Measurements from ENCODE around the gene BIN1.

The BIN1 gene

DNA sequence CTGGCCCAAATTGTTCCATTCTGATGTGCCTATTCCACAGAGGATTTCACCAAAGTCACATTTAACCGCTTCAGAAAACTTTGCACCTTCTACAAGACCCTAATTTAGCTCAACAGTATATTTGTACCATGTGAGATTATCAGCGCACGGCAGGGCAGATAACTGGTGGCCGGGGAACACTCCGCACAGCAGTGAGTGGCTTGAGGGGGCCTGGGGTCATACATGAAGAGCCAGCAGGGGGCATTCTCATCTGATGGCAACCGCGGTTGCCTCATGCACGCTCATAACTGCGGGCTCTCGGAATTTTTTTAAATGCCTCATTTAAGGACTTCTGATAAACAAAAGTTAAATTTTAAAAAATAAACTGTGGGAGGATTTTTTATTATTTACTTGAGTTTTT lies 84.1 kb downstream of the BIN1 start:
- Histone ChIP-seq H3K4me2 (ENCODE audit: low read length) (no peak overlapping the region), H4K20me1 (ENCODE audit: insufficient read depth, low read length) (no peaks in the 10 kb centered on the region), H3K4me3 (ENCODE audit: low read length) (no peak overlapping the region), H3K27ac (ENCODE audit: low read length) (no peak overlapping the region), H3K4me1 (ENCODE audit: low read length) (no peaks in the 10 kb centered on the region), H3K27me3 (ENCODE audit: low read depth, low read length) (peaks cover 14% of the 10 kb centered on the region; the same call in 1 of the 2 replicates), H3K36me3 (replicated peaks; ENCODE audit: low read depth, low read length) (no peaks in the 10 kb centered on the region), H3K9me3 (ENCODE audit: insufficient read depth, low read length) (no peaks in the 10 kb centered on the region), H3K9ac (ENCODE audit: low read length) (no peak overlapping the region), H2AFZ (ENCODE audit: low read depth, low read length) (no peak overlapping the region), H3K79me2 (ENCODE audit: low read length) (no peaks in the 10 kb centered on the region)
- no peak for TF ChIP-seq EZH2phosphoT487 (IDR thresholded peaks at IDR 0.05; ENCODE audit: low read depth)
- TF ChIP-seq, protein P1, sequence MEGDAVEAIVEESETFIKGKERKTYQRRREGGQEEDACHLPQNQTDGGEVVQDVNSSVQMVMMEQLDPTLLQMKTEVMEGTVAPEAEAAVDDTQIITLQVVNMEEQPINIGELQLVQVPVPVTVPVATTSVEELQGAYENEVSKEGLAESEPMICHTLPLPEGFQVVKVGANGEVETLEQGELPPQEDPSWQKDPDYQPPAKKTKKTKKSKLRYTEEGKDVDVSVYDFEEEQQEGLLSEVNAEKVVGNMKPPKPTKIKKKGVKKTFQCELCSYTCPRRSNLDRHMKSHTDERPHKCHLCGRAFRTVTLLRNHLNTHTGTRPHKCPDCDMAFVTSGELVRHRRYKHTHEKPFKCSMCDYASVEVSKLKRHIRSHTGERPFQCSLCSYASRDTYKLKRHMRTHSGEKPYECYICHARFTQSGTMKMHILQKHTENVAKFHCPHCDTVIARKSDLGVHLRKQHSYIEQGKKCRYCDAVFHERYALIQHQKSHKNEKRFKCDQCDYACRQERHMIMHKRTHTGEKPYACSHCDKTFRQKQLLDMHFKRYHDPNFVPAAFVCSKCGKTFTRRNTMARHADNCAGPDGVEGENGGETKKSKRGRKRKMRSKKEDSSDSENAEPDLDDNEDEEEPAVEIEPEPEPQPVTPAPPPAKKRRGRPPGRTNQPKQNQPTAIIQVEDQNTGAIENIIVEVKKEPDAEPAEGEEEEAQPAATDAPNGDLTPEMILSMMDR (IDR thresholded peaks at IDR 0.05; ENCODE audit: low read depth, low read length) = no peak

DNA sequence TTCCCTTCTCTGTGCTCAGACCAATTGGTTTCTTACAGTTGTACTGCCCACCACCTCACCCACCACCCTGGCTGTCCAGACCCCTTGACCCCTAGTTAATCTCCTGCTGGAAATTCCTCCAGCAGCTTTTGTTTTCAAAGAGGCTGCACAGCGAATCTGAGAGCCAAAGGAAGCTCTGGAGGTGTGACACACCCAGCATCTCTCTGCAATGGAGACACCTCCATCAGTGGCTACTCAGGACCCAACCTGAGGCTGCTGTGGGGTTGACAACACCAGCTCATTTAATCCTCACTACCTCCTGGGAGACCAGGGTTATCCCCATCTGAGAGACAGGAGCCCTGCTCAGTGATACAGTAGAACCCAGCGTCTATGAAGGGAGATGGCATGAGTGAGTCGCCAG lies 86.4 kb downstream of the BIN1 start:
- Histone ChIP-seq H3K4me3 (ENCODE audit: low read length) (no peak overlapping the region), H3K4me2 (ENCODE audit: low read length) (no peak overlapping the region), H3K27me3 (ENCODE audit: low read depth, low read length) (peaks cover 8% of the 10 kb centered on the region; the same call in 1 of the 2 replicates), H3K27ac (ENCODE audit: low read length) (no peak overlapping the region), H4K20me1 (ENCODE audit: insufficient read depth, low read length) (no peaks in the 10 kb centered on the region), H3K9me3 (ENCODE audit: insufficient read depth, low read length) (no peaks in the 10 kb centered on the region), H3K9ac (ENCODE audit: low read length) (no peak overlapping the region), H2AFZ (ENCODE audit: low read depth, low read length) (no peak overlapping the region), H3K4me1 (ENCODE audit: low read length) (no peaks in the 10 kb centered on the region), H3K79me2 (ENCODE audit: low read length) (no peaks in the 10 kb centered on the region), H3K36me3 (replicated peaks; ENCODE audit: low read depth, low read length) (no peaks in the 10 kb centered on the region)
- TF ChIP-seq EZH2phosphoT487 (IDR thresholded peaks at IDR 0.05; ENCODE audit: low read depth) = no peak
- TF ChIP-seq, protein P1 (IDR thresholded peaks at IDR 0.05; ENCODE audit: low read depth, low read length) = no peak

DNA sequence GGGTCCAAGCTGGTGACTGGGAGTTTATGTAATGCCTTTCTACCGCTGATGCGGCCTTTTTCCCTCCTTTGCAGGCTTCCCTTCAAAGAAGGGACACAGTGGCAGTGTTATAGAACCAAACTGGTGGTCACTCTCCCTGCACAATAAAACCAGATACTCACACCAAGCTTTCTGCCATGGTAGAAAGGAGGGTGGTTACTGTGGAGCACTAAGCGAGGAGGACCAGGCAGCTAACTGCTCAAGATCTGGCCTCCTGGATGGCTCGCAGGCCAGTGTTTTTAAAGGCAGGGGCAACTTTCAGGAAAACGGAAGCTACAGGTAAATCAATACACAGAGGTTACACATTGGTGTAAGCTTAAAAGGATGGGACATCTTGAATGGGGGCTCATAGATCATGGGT lies 89.4 kb downstream of the BIN1 start:
- Histone ChIP-seq H2AFZ (ENCODE audit: low read depth, low read length) (no peak overlapping the region), H3K36me3 (replicated peaks; ENCODE audit: low read depth, low read length) (no peaks in the 10 kb centered on the region), H3K9ac (ENCODE audit: low read length) (no peak overlapping the region), H3K79me2 (ENCODE audit: low read length) (no peaks in the 10 kb centered on the region), H3K9me3 (ENCODE audit: insufficient read depth, low read length) (no peaks in the 10 kb centered on the region), H3K27ac (ENCODE audit: low read length) (no peak overlapping the region), H4K20me1 (ENCODE audit: insufficient read depth, low read length) (no peaks in the 10 kb centered on the region), H3K4me1 (ENCODE audit: low read length) (no peaks in the 10 kb centered on the region), H3K4me3 (ENCODE audit: low read length) (no peak overlapping the region), H3K4me2 (ENCODE audit: low read length) (no peak overlapping the region), H3K27me3 (ENCODE audit: low read depth, low read length) (peaks cover 12% of the 10 kb centered on the region; the same call in 1 of the 2 replicates)
- TF ChIP-seq, protein P1 (IDR thresholded peaks at IDR 0.05; ENCODE audit: low read depth, low read length) = no peak
- TF ChIP-seq EZH2phosphoT487 (IDR thresholded peaks at IDR 0.05; ENCODE audit: low read depth) = no peak

DNA sequence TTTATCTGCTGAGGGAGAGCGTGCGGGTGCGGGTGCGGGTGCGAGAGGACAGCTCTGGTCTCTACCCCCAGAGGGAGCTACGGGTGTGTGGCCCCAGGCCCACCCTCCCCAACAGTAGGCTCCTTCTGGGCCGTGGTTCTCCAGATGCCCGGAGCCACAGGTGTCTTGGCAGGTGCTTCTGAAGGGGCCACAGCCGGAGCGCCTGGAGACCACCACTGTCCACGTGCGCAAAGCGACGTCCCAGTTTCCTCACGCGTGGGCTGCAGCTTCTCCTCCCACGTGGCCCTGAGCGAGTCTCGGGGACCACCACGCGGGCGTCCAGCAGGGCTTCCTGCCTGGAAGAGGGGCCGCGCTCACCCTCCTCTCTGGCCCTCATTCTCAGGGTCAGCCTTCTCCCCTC lies 90.6 kb downstream of the BIN1 start:
- H4K20me1 ChIP-seq (ENCODE audit: insufficient read depth, low read length) = no peaks in the 10 kb centered on the region
- H3K4me2 ChIP-seq (ENCODE audit: low read length) = no peak overlapping the region
- no peak overlapping the region for H3K4me3 ChIP-seq (ENCODE audit: low read length)
- H3K27ac ChIP-seq (ENCODE audit: low read length) = no peak overlapping the region
- no peaks in the 10 kb centered on the region for H3K9me3 ChIP-seq (ENCODE audit: insufficient read depth, low read length)
- H2AFZ ChIP-seq (ENCODE audit: low read depth, low read length) = no peak overlapping the region
- no peaks in the 10 kb centered on the region for H3K36me3 ChIP-seq (replicated peaks; ENCODE audit: low read depth, low read length)
- no peaks in the 10 kb centered on the region for H3K4me1 ChIP-seq (ENCODE audit: low read length)
- TF ChIP-seq, protein P1 (IDR thresholded peaks at IDR 0.05; ENCODE audit: low read depth, low read length) = no peak
- no peak for TF ChIP-seq EZH2phosphoT487 (IDR thresholded peaks at IDR 0.05; ENCODE audit: low read depth)
- no peaks in the 10 kb centered on the region for H3K79me2 ChIP-seq (ENCODE audit: low read length)
- H3K27me3 ChIP-seq (ENCODE audit: low read depth, low read length) = peaks cover 17% of the 10 kb centered on the region; the same call in 1 of the 2 replicates
- no peak overlapping the region for H3K9ac ChIP-seq (ENCODE audit: low read length)
